ENCODE results near the gene PNMA1.

- TF ChIP-seq, protein P1, sequence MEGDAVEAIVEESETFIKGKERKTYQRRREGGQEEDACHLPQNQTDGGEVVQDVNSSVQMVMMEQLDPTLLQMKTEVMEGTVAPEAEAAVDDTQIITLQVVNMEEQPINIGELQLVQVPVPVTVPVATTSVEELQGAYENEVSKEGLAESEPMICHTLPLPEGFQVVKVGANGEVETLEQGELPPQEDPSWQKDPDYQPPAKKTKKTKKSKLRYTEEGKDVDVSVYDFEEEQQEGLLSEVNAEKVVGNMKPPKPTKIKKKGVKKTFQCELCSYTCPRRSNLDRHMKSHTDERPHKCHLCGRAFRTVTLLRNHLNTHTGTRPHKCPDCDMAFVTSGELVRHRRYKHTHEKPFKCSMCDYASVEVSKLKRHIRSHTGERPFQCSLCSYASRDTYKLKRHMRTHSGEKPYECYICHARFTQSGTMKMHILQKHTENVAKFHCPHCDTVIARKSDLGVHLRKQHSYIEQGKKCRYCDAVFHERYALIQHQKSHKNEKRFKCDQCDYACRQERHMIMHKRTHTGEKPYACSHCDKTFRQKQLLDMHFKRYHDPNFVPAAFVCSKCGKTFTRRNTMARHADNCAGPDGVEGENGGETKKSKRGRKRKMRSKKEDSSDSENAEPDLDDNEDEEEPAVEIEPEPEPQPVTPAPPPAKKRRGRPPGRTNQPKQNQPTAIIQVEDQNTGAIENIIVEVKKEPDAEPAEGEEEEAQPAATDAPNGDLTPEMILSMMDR (IDR thresholded peaks at IDR 0.05): no peak
- no peak for TF ChIP-seq POLR2A (IDR thresholded peaks at IDR 0.05)
Measured at GRCh38 chr14:73720636-73721035, 6.5 kb upstream of the PNMA1 start.

All from Peyer's patch (tissue), 4 donors.